Amniotic epithelial cell (primary cell): ENCODE measurements around the gene WWOX.

Source experiments
- DNase-seq: peaks from one replicate; pipeline ENCODE4 v3.0.0-alpha.2; 2010; ENCODE audit warnings: low read depth

WWOX gene

DNA sequence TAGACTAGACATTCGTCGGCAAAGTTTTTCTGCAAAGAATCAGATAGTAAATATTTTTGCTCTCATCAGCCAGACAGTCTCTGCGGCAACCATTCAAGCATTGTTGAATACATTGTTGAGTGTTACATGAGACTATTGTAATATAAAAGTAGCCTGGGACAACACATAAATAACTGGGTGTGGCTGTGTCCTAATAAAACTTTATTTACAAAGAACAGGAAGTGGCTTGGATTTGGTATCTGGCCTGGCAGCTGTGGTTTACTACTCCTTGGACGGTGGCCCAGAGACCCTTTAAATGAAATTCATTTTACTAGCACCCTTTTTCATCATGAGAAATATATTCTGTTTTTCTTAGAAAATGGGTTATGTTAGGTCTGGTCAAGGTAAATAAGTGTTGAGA, 297.2 kb downstream of the WWOX start:
- no peak for DNase-seq

DNA sequence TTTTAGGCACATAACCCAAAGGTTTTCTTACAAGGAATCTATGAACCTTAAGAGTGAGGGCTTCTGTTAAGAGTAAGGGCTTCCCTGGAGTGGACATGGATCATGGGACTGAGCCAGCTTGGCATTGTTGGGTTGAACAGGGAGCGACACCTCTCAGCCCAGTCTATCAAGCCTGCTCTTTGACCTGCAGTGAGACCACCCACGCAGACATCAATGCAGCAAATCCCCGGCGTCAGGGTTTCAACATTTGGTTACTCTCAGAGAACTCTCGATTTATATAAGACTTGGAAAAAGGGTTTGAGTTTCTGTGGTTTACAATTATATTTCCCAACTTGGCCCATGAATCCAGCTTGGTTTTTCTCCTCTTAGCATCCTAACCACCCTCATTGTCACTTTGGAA, 299.9 kb downstream of the WWOX start:
- DNase-seq: no peak

DNA sequence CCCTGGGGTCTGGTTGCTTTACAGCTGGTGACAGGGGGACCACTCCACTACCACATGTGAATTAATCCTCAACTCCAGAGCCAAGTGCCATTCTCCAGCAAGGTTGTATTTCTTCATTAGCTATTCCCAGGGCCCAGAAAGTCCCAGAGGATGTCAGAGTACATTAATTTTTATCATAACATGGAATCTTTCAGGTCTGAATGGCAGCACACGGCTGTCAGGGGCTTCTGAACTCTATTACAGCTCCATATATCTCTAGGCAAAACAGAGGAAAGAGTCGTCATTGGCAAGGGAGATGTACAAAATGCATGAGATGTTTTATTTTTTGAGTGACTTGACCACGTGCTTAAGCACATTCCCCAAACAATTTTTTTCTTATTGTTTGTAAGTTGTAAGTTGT, 303.4 kb downstream of the WWOX start:
- no peak for DNase-seq

DNA sequence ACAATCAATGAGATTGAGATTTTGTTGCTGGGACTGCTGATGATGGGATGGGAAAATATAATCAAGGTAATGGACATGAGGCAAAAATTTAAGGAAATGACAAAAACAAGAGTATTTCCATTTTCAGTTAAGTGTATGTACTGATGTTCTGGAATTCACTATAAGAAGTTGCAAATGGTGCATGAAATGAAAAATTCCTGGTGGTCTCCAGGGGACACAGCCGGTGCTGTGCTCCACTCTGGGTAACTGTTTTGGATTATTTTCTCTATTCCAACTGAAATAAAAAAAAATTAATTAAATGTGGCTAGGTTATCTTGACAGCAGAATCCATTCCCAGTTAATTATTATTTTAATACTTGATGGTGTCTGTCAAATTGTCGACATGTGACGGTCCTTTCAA, 305.6 kb downstream of the WWOX start:
- no peak for DNase-seq

DNA sequence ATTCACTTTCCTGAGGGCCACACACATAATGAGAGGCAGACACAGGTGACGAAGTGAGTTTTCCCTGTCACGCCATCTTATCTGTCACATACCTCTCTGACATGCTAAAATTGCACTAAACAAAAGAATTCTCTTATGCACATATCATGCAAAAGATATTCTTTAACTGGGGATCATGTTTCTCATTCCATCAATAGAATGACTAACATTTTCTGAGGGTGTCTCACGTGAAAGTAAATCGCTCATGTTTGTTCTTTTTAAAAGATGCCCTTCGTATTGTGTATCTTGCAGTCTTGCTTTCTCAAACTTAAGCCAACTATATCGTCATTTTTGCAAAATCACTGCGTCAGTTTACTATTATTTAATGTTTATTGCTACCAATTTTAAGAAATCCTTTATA, 306.4 kb downstream of the WWOX start:
- no peak for DNase-seq

DNA sequence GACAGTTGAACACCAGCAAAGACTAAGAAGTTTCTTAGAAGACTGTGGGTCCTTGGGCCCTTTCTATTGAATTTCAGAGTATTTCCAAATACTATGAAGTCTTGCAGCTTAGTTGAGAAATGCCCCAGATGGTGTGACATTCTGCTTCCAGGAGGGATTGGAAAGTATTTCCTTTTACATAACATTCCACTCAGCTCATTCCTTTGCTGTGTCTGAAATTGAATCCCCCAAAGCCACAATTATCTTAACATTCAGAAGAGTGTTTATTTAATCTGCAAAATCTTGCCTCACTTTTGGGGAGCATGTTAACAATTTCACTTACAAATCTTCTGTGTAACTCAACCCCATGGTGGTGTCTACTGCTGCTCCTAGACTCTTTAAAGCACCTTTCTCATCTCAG, 307.7 kb downstream of the WWOX start:
- DNase-seq: no peak

DNA sequence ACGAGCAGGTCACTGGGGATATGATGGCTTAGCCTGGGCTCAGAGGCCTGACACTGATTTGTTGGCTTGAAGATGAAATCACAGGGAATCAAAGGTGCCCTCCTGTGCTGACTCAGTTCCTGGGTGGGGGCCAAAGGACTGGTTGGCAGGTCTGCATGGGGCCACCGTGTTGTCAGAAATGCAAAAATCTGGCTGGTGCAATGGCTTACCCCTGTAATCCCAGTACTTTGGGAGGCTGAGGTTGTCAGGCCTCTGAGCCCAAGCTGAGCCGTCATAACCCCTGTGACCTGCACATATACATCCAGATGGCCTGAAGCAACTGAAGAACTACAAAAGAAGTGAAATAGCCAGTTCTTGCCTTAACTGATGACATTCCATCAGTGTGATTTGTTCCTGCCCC, 314.2 kb downstream of the WWOX start:
- no peak for DNase-seq

DNA sequence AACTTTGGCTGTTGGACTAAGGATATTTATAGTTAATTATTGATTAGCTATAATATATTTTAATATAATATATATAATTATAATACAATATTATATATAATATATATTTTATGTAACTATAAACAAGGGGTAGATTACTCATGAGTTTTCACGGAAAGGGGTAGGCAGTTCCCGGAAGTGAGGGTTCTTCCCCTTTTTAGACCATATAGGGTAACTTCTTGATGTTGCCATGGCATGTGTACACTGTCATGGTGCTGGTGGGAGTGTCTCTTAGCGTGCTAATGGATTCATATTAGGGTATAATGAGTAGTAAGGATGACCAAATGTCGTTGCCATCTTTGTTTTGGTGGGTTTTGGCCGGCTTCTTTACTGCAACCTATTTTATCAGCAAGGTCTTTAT, 315.6 kb downstream of the WWOX start:
- DNase-seq: no peak

DNA sequence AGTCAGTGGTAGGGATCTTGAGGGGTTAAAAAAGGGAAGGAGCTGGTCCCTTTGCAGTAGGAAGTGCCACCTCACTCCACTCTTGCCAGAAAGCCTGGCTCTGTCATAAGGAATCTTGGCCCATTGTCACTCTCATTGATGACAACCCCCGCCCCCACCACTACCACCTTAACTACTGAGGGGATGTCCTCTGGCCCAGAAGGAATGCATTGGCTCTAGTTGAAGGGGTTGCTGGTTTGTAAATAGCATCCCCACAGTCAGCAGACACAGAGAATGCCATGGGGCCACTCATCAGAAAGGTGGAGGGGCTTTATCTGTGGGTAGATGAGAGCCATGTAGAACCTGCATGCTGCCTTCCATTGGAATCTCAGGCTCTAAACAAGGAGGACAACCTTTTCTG, 316.2 kb downstream of the WWOX start:
- DNase-seq: no peak

DNA sequence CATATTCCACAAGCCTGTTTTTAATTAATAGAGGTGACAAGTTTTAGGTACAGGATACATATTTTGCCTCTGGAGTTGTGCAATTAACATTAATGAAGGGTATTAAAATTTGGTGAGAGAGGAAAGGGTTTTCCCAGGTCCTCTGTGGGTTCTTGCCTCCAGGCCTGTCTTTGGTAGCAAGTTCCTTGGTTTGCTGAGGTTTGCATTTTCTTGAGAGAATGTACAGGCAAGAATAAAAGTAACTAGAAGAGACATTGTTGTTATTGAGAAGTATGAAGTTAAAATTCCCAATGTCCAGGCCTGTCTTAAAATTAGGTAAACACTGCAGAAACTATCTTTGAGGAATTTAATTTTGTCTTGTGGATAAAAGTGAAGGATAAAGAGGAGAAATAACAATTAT, 316.9 kb downstream of the WWOX start:
- DNase-seq: no peak

DNA sequence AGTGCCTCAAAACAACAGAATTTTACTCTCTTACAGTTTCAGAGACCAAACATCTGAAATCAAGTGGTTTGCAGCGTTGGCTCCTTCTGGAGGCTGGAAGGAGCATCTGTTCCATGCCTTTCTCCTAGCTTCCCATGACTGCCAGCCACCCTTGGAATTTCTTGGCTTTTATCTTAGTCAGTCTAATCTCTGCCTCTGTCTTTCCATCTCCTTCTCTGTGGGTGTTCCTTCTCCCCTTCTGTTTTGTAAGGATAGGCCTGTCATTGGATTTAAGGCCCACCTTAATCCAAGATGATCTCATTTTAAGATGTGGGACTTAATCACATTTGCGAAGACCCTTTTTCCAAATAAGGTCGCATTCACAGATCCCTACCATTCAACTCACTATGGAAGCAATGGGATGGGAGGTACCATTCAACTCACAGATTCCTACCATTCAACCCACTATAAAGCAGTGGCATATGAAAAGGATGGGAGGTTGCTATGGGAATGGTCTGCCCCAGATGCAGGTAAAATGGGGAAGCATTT, 321.8 kb downstream of the WWOX start:
- DNase-seq: no peak

DNA sequence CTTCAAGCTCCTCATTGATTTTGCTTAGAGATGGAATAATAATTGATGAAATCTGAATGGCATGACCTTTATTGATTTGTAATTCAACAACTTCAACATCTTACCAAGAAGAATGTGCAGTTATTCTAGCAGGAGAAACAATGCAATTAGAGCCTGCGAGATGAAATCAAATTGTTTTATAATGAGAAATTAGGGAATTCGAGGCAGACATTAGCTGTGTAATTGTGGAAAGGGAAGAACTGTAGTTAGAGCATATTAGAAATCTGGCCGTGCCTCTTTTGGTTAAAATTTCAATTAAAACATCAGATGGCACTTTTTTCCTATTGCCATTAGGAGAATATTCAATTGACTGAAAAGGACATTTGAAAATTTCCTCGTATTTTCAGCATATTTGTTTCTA, 325.8 kb downstream of the WWOX start:
- DNase-seq: no peak

DNA sequence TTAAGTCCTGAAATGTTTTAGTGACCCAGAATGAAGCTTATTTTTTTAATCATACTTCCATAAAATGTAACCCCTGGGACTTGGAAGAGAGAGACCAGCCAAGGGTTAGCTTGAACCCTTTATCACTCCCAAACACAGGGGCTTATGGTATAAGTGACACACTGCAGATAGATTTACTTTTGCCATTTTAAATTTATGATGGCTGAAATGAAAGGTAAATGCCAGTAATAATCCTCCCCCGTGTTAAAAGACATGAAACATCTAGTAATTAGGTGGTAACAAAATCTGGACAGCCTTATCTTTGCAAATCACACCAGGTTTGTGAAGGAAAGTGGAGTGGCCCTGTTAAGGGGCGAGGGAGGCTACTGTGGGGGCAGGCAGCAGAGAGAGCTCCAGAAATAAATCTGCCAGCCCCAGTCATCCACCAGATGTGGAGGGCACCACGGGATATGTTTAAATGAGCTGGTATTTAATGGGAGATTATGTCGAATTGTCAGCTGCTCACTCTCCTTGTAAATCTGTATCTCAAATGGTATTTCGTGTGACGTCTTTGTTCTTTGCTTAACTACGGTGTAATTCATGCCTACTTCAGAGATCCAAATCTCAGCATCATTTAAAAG, 326.5 kb downstream of the WWOX start:
- DNase-seq: no peak

DNA sequence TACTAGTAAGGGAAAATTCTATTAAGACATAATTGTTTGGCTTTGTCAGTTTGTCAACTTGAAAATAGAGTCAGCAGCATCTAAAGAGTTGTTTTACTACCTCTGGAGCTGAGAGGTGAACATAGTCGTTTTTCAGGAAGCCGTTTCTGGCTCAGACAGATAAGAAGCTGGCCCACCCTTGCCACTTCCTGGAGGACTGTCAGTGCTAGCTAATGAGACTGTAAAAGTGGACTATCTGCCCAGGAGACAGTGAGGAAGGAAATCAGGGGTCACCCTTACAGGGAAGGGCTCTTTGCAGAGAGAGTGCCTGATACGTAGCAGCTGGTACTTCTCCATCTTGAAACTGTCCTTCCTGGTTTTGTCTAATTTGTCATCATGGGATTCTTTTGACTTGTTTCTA, 328.7 kb downstream of the WWOX start:
- DNase-seq: no peak

DNA sequence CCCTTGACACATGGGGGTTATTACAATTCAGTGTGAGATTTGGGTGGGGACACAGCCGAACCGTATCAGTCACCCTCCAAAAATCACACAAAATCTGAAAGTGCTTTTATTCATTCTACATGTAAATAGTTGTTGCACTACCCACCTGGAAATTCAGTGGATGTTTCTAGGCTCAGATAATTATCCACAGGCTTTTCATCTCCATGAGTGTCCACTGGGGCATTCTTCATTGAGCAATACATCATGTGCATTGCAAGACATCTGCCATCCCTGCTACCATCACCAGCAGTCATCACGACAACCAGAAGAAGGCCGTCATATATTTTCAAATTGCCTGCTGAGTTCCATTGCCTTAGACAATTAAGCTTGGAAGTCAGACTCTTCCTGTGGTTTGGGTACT, 330.8 kb downstream of the WWOX start:
- no peak for DNase-seq

DNA sequence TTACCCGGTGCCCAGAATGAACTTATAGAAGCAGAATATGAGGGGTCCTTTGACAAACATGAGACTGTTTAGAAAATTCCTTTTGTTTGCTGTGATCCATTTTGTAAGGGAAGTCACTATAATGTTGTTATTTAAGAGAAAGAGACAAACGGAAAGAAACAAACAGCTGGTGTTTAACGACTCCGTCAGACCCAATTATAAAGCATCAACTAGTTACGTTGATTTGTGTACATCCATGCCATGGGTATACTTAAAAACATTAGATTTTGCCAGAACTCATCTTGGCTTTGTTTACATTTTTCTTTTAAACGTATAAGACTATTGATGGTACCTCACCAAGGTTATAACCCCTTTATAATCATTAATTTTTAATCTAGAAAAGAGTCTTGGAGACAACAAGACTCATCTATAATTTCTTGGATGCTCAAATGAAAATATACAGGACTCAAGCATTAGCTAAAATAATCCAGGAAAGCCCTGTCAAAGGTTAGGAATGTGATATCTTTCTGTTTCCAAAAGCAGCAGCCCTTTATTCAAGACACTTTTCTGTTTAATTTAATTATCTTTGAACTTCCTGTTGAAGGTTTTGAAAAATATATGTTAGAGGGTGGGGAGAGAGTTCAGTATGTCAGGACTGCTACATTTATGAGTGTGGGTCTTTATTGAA, 331.7 kb downstream of the WWOX start:
- no peak for DNase-seq

DNA sequence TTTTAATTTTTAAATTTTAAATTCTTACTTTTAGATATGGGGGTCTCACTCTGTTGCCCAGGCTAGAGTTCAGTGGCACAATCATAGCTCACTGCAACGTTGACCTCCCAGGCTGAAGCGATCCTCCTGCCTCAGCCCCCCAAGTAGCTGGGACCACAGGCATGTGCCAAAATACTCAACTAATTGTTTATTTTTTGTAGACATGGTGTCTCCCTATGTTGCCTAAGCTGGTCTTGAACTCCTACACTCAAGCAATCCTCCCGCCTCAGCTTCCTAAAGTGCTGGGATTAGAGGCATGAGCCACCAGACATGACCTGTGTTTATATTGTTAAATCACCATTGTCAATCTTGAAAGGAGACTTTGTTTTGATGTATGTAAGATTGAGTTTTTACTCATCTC, 332.2 kb downstream of the WWOX start:
- DNase-seq: no peak

DNA sequence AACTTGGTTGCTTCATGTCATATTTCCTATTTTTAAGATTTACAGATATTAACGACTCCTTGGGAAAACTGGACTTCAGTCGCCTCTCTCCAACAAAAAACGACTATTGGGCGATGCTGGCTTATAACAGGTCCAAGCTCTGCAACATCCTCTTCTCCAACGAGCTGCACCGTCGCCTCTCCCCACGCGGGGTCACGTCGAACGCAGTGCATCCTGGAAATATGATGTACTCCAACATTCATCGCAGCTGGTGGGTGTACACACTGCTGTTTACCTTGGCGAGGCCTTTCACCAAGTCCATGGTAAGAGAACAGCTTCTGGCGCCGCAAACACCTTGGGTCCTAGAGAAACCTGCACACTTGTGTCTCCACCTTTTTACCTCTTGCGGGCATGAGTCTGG, 333.0 kb downstream of the WWOX start:
- DNase-seq: no peak

DNA sequence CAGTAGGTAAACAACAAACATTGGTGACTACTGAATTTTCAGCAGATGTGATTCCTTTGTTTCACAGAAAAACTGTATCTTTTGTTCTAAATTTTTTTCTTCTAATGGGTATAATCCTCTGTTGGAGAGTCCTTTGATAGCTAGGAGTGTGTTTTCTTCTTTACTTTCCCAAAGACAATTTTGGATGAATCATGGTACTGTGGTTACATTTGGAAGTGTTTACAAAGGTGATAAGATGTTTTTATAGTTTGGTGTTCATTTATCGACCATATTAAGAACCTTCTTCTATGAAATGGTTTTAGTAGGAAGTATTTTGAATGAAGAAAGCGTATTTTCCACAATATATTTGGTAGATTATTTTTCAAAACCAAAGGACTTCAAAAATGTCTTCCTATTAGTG, 333.7 kb downstream of the WWOX start:
- DNase-seq: no peak

DNA sequence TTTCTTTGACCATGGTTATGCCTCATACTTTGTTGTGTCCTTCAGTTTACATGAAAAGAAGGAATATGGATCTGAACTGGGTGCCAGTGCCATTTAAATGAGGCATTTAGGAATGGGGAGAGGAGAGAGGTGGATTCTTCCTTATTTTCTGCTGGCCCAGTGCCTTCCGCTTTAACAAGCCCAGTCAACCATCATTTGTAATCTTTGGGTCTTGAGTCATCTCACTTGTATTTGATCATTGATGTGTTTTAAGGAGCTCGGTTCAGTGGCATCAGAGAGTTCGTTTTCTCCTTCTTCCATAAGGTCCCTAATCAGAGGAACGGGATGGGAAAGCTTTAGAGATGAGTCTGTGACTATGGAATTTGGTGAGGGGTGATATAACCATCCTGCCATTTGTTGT, 334.9 kb downstream of the WWOX start:
- DNase-seq: no peak

DNA sequence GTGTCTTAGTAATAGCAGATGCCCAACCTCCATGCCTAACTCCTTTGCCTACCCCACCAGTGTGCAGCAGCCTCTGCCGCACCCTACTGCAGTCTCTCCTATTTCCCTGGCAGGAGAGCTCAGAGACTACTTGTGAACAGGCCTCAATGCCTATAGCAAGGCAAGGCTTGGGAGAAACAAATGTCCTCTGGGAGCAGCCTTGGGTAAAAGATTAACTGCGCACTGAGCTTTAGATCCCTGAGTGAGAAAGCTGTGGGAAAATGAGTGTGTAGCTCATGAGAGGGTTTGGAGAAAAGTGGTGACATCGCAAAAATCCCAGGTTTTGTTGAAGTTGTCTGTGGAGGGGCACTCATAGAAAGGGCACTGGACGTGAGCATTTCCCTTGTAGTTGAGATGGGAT, 335.8 kb downstream of the WWOX start:
- no peak for DNase-seq

DNA sequence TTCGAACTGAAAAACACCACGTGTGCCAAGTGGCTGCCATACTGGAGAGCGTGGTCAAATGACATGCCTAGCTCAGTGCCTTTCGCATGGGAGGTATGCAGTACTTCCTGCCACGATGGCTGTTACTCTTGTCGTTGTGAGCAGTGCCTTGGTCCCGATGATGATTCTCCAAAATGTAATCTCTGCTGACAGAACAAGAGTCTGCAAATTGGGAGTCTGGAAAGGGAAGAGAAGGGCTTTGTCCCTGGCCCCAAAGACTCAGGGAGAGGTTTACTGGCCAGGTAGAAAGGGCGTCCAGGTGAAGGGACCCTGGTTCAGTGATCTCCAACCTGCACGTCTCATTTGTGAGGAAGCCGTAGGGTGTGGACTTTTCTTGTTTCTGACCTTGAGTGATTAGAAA, 336.6 kb downstream of the WWOX start:
- DNase-seq: no peak

DNA sequence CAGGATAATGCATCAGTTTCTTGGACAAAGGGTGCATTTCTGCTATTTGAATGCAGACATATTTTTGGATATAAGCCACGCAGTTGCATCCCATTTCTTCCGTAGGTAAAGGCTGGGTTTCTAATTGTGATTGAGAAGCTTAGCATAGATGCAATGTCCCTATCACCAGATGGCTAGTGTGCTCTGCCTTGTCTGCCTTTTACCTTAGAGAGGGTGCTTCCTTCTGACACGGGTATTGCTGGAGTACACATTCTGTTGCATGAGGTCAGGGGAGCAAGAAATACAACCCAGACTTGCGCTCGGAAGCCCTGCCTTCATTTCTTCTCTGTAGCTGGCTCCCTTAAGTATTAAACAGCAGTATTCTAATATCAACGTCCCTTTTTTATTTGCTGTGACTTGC, 337.4 kb downstream of the WWOX start:
- DNase-seq: no peak

DNA sequence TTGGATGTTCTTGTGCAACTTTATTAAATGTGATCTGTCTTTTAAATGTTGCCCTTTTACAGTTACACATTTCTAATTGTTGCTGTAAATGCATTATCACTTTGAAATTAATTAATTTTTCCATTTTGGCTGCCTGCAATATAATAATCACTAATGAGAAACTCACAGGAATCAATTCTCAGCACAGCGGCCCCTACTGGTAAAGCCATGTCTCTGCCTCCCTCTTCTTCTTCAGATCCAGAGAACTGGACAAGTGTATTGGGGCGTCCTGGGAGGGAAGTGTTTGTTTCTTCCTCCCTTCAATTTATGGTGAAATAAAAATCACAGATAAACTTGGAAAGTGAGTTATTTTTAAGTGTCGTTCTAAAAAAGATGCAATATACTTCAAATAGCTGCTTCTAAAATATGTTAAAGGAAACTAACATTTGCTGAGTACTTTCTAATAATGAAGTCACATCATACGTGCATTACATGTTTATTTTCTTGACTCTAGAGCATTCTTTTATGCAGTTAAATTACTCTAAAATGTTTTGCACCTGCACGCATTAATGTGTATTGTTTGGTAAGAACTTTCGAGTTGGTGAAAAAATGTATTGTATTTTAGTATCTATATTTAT, 338.0 kb downstream of the WWOX start:
- DNase-seq: peak; percentile 4
